ENCODE data around the gene PLSCR3. TPM values are rescaled to one million over a fixed set of nuclear protein-coding genes. Genes with fewer than 3 reads are reported as not detected.

PLSCR3 gene
- total and polyA plus RNA-seq, 10 donors = 31.3 to 63.2 (median 46.1) TPM

- intact Hi-C loops (cut with DNase I; ENCODE audit: low total_unique reads) = no loop called here
- no peak for DNase-seq
- H3K27me3 ChIP-seq (replicated peaks in 1 of 7) = no peaks in the 10 kb centered on the region
- H3K4me3 ChIP-seq = no peak overlapping the region
- no peaks in the 10 kb centered on the region for H3K9me3 ChIP-seq
- H3K4me1 ChIP-seq = peaks cover 4 to 16% (median 10%) of the 10 kb centered on the region in 6 donors
- no peak overlapping the region for H3K27ac ChIP-seq
- WGBS, 5 donors = 80 to 95% (median 84%) methylated on average over 1 of the region's 1 CpG
- no peaks in the 10 kb centered on the region for H3K36me3 ChIP-seq
- no peak for TF ChIP-seq CTCF (IDR thresholded peaks at IDR 0.05 in 8 of 11, conservative IDR thresholded peaks at IDR 0.05 in 3 of 11)
- no peak for TF ChIP-seq POLR2A (IDR thresholded peaks at IDR 0.05)
- no peak for TF ChIP-seq POLR2AphosphoS5 (IDR thresholded peaks at IDR 0.05)
Measured at GRCh38 chr17:7431231-7431630, 36.9 kb upstream of the PLSCR3 start.

- H3K27me3 ChIP-seq (replicated peaks in 1 of 7) = no peaks in the 10 kb centered on the region
- 92 to 96% (median 94%) methylated on average over 9 to 10 of the region's 10 CpGs for WGBS, 5 donors
- TF ChIP-seq CTCF (IDR thresholded peaks at IDR 0.05 in 8 of 11, conservative IDR thresholded peaks at IDR 0.05 in 3 of 11) = no peak
- no peak for TF ChIP-seq POLR2A (IDR thresholded peaks at IDR 0.05)
- no peak for TF ChIP-seq POLR2AphosphoS5 (IDR thresholded peaks at IDR 0.05)
- H3K9me3 ChIP-seq = no peaks in the 10 kb centered on the region
- H3K4me3 ChIP-seq = no peak overlapping the region
- DNase-seq = no peak
- H3K36me3 ChIP-seq = no peaks in the 10 kb centered on the region
- no peak overlapping the region for H3K27ac ChIP-seq
- peaks cover 0 to 1% (median 0%) of the 10 kb centered on the region in 6 donors for H3K4me1 ChIP-seq
- intact Hi-C loops (cut with DNase I; ENCODE audit: low total_unique reads) = no loop called here
Measured at GRCh38 chr17:7429722-7430121, 35.4 kb upstream of the PLSCR3 start.

GRCh38 chr17:7428557-7428956 is 34.2 kb upstream of the PLSCR3 start, which contains the start of gene SPEM3:
Gene SPEM3, plus strand, starts transcription at chr17:7428857. Its CDS starts 46 bp downstream, at chr17:7428903.
- no peak within 1 kb of the TSS for H3K27ac ChIP-seq
- DNase-seq = no peak
- 57 to 81% (median 68%) methylated on average over 4 to 5 of the region's 5 CpGs for WGBS, 5 donors
- H3K4me1 ChIP-seq = no peaks in the 10 kb centered on the region
- no peaks in the 10 kb centered on the region for H3K9me3 ChIP-seq
- no peak within 1 kb of the TSS for H3K4me3 ChIP-seq
- intact Hi-C loops (cut with DNase I; ENCODE audit: low total_unique reads) = no loop called here
- H3K27me3 ChIP-seq (replicated peaks in 1 of 7) = no peaks in the 10 kb centered on the region
- TF ChIP-seq POLR2A (IDR thresholded peaks at IDR 0.05) = no peak
- no peak for TF ChIP-seq POLR2AphosphoS5 (IDR thresholded peaks at IDR 0.05)
- TF ChIP-seq CTCF (IDR thresholded peaks at IDR 0.05 in 8 of 11, conservative IDR thresholded peaks at IDR 0.05 in 3 of 11) = no peak
- no peaks in the 10 kb centered on the region for H3K36me3 ChIP-seq

GRCh38 chr17:7427549-7427948 is 33.2 kb upstream of the PLSCR3 start:
- intact Hi-C loops (cut with DNase I; ENCODE audit: low total_unique reads) = no loop called here
- no peaks in the 10 kb centered on the region for H3K36me3 ChIP-seq
- H3K4me3 ChIP-seq = no peak overlapping the region
- no peaks in the 10 kb centered on the region for H3K9me3 ChIP-seq
- DNase-seq = no peak
- TF ChIP-seq POLR2AphosphoS5 (IDR thresholded peaks at IDR 0.05) (no peak), CTCF (IDR thresholded peaks at IDR 0.05 in 8 of 11, conservative IDR thresholded peaks at IDR 0.05 in 3 of 11) (no peak), POLR2A (IDR thresholded peaks at IDR 0.05) (no peak)
- no peak overlapping the region for H3K27ac ChIP-seq
- 80 to 93% (median 90%) methylated on average over 3 to 7 of the region's 7 CpGs for WGBS, 5 donors
- no peaks in the 10 kb centered on the region for H3K4me1 ChIP-seq
- no peaks in the 10 kb centered on the region for H3K27me3 ChIP-seq (replicated peaks in 1 of 7)
